GM23338 (cell line): ENCODE results near the gene SCAPER. TPM values are rescaled to one million over a fixed set of nuclear protein-coding genes. Genes with fewer than 3 reads are reported as not detected.

Experiments used
- ATAC-seq: fragments of 200-7000 bp; cut with Tn5 transposase; 3 replicates; pipeline ENCODE4 v1.9.1; 2020
- DNase-seq: peaks from one replicate; pipeline ENCODE4 v3.0.0-alpha.2; 2015; ENCODE audit warnings: low spot score
- H2AFZ ChIP-seq: fragments of 200-600 bp; sonication (generic); 2 replicates; pipeline ENCODE4 v1.8.0; 2016; ENCODE audit warnings: antibody characterized with exemption, mild to moderate bottlenecking, moderate library complexity
- H3F3A ChIP-seq: fragments of 200-600 bp; sonication (generic); replicated peaks from 2 replicates; pipeline ENCODE4 v1.8.0; 2017; ENCODE audit warnings: antibody characterized with exemption, mixed run types, low read depth
- H3K27ac ChIP-seq: fragments of 200-600 bp; sonication (generic); 2 replicates; pipeline ENCODE4 v1.6.1; 2016; ENCODE audit warnings: low read depth
- H3K27me3 ChIP-seq: fragments of 200-600 bp; sonication (generic); 2 replicates; pipeline ENCODE4 v1.8.0; 2016; ENCODE audit warnings: mild to moderate bottlenecking, mixed run types, moderate library complexity; ENCODE audit not compliant: insufficient read depth
- H3K36me3 ChIP-seq: fragments of 200-600 bp; sonication (generic); 2 replicates; pipeline ENCODE4 v1.8.0; 2016; ENCODE audit warnings: mild to moderate bottlenecking; ENCODE audit not compliant: insufficient read depth
- H3K4me1 ChIP-seq: fragments of 200-600 bp; sonication (generic); 2 replicates; pipeline ENCODE4 v1.8.0; 2016; ENCODE audit warnings: mild to moderate bottlenecking, moderate library complexity; ENCODE audit not compliant: insufficient read depth
- H3K4me2 ChIP-seq: fragments of 200-600 bp; sonication (generic); 2 replicates; pipeline ENCODE4 v1.7.1; 2017; ENCODE audit warnings: mixed run types
- H3K4me3 ChIP-seq: fragments of 200-600 bp; sonication (generic); 2 replicates; pipeline ENCODE4 v1.6.1; 2016; ENCODE audit warnings: mixed run types
- H3K79me2 ChIP-seq: fragments of 200-600 bp; sonication (generic); replicated peaks from 2 replicates; pipeline ENCODE4 v1.8.0; 2017; ENCODE audit warnings: mild to moderate bottlenecking; ENCODE audit not compliant: insufficient read depth
- H3K9me2 ChIP-seq: fragments of 200-600 bp; sonication (generic); 2 replicates; pipeline ENCODE4 v1.8.0; 2017; ENCODE audit not compliant: insufficient read depth
- H4K20me1 ChIP-seq: fragments of 200-600 bp; sonication (generic); replicated peaks from 2 replicates; pipeline ENCODE4 v1.8.0; 2017; ENCODE audit warnings: mild to moderate bottlenecking; ENCODE audit not compliant: insufficient read depth
- H3K27ac Mint-ChIP-seq: 2 replicates; pipeline ENCODE4 v1.8.0; 2020; ENCODE audit warnings: inconsistent platforms, mild to moderate bottlenecking, moderate library complexity, mixed read lengths
- H3K27me3 Mint-ChIP-seq: 3 replicates; pipeline ENCODE4 v1.8.0; 2022; ENCODE audit warnings: low read depth, mild to moderate bottlenecking, moderate library complexity, mixed read lengths, inconsistent platforms; ENCODE audit not compliant: insufficient read depth, poor library complexity
- H3K36me3 Mint-ChIP-seq: 3 replicates; pipeline ENCODE4 v1.8.0; 2021; ENCODE audit warnings: low read depth, mild to moderate bottlenecking, inconsistent platforms, moderate library complexity, mixed read lengths
- H3K4me1 Mint-ChIP-seq: 3 replicates; pipeline ENCODE4 v1.8.0; 2020; ENCODE audit warnings: mild to moderate bottlenecking, inconsistent platforms, mixed read lengths
- H3K4me3 Mint-ChIP-seq: 3 replicates; pipeline ENCODE4 v1.8.0; 2021; ENCODE audit warnings: moderate library complexity, mild to moderate bottlenecking, inconsistent platforms, mixed read lengths
- H3K9me3 Mint-ChIP-seq: 3 replicates; pipeline ENCODE4 v1.8.0; 2020; ENCODE audit warnings: moderate library complexity, mild to moderate bottlenecking, inconsistent platforms, mixed read lengths
- CTCF ChIP-seq, 2 experiments: fragments of 200-600 bp in 1 of 2; sonication (generic) in 1 of 2; conservative IDR thresholded peaks; 2 replicates each; pipeline versions ENCODE4 v1.5.1 to v1.6.1; 2016 to 2017; ENCODE audit warnings: antibody characterized with exemption in 2 of 2, low read depth in 2 of 2, mild to moderate bottlenecking in 2 of 2, moderate library complexity in 1 of 2
- EZH2 ChIP-seq: fragments of 200-600 bp; sonication (generic); IDR thresholded peaks from one replicate; pipeline ENCODE4 v1.8.0; 2017; ENCODE audit warnings: antibody characterized with exemption, mild to moderate bottlenecking, low read depth; ENCODE audit not compliant: unreplicated experiment
- POLR2AphosphoS5 ChIP-seq: IDR thresholded peaks from 2 replicates; pipeline ENCODE4 v1.6.1; 2016; ENCODE audit warnings: antibody characterized with exemption, low read depth
- REST ChIP-seq: IDR thresholded peaks from one replicate; pipeline ENCODE4 v1.6.1; 2018; ENCODE audit warnings: antibody characterized with exemption; ENCODE audit not compliant: unreplicated experiment
- ZNF114 ChIP-seq: fragments of 250-450 bp; sonication (Bioruptor Pico); IDR thresholded peaks from 2 replicates; pipeline ENCODE4 v1.5.0; 2020; ENCODE audit warnings: mild to moderate bottlenecking, moderate library complexity
- ZNF331 ChIP-seq: fragments of 250-450 bp; sonication (Bioruptor Pico); IDR thresholded peaks from 2 replicates; pipeline ENCODE4 v1.5.0; 2020; ENCODE audit warnings: low read depth, mild to moderate bottlenecking, moderate library complexity
- polyA plus RNA-seq: library from polyadenylated mRNA; unstranded; fragments of >200 nt; fragmentation: Nextera tagmentation; extraction: Ambion mirVana; gene quantifications from 2 replicates; pipeline ENCODE4 v1.2.1, GENCODE V29; 2016
- total RNA-seq: library from RNA; depleted of rRNA; stranded (reverse); fragments of >200 nt; shearing (Covaris generic); gene quantifications from 2 replicates; pipeline ENCODE4 v1.2.3, GENCODE V29; 2014

The SCAPER gene
- total and polyA plus RNA-seq, 2 experiments from 2014 or later: 9.1 to 17.6 TPM

GRCh38 chr15:76344893-76345582 lies 560.1 kb downstream of the SCAPER start:
- peaks cover 8% of the 10 kb centered on the region; the same call in 2 of the 3 replicates for H3K9me3 Mint-ChIP-seq
- H3K4me3 Mint-ChIP-seq: peak overlapping the region; percentile 68
- no peaks in the 10 kb centered on the region for H3K9me2 ChIP-seq
- H3K27me3 ChIP-seq: peaks cover 100% of the 10 kb centered on the region
- no peak for DNase-seq
- no peaks in the 10 kb centered on the region for H3K79me2 ChIP-seq
- H3K27ac ChIP-seq: no peak overlapping the region
- no peak for ATAC-seq
- H3K27ac Mint-ChIP-seq: no peak overlapping the region
- peak; percentile 61 for TF ChIP-seq EZH2
- no peak for TF ChIP-seq REST
- H3K36me3 Mint-ChIP-seq: no peaks in the 10 kb centered on the region; the same call in 2 of the 3 replicates
- H3K36me3 ChIP-seq: no peaks in the 10 kb centered on the region
- H4K20me1 ChIP-seq: peaks cover 26% of the 10 kb centered on the region
- peak overlapping the region; percentile 68 for H3K4me3 ChIP-seq
- peaks cover 87% of the 10 kb centered on the region for H3K27me3 Mint-ChIP-seq
- peaks cover 39% of the 10 kb centered on the region for H3K4me1 ChIP-seq
- H3K4me1 Mint-ChIP-seq: peaks cover 32% of the 10 kb centered on the region
- no peak overlapping the region for H2AFZ ChIP-seq
- peaks cover 4% of the 10 kb centered on the region for H3F3A ChIP-seq
- H3K4me2 ChIP-seq: peak overlapping the region; percentile 91

- Mint-ChIP-seq H3K27ac (no peak overlapping the region), H3K4me3 (peak overlapping the region; percentile 17; the same call in 1 of the 3 replicates), H3K9me3 (peaks cover 8% of the 10 kb centered on the region), H3K4me1 (peaks cover 43% of the 10 kb centered on the region), H3K36me3 (peaks cover 2% of the 10 kb centered on the region; the same call in 1 of the 3 replicates), H3K27me3 (peaks cover 94% of the 10 kb centered on the region)
- H3K4me2 ChIP-seq: peak overlapping the region; percentile 68
- no peak overlapping the region for H2AFZ ChIP-seq
- no peaks in the 10 kb centered on the region for H3K36me3 ChIP-seq
- peaks cover 4% of the 10 kb centered on the region for H3F3A ChIP-seq
- H3K27ac ChIP-seq: no peak overlapping the region
- H4K20me1 ChIP-seq: peaks cover 32% of the 10 kb centered on the region
- H3K4me3 ChIP-seq: peak overlapping the region; percentile 41
- no peaks in the 10 kb centered on the region for H3K9me2 ChIP-seq
- H3K27me3 ChIP-seq: peaks cover 100% of the 10 kb centered on the region
- ATAC-seq: no peak
- DNase-seq: no peak
- no peaks in the 10 kb centered on the region for H3K79me2 ChIP-seq
- H3K4me1 ChIP-seq: peaks cover 54% of the 10 kb centered on the region
- TF ChIP-seq ZNF331 (CRISPR knock-in tag) (no peak), ZNF114 (CRISPR knock-in tag) (no peak), CTCF (conservative IDR thresholded peaks at IDR 0.05; ENCODE audit: low read depth in 2 of 2) (no peak), POLR2AphosphoS5 (no peak), REST (no peak)
These were observed 561.7 kb downstream of the SCAPER start for GRCh38 chr15:76343313-76343996.
